AG04450 (cell line): Measurements from ENCODE around the gene GDF10. TPM values are rescaled to one million over a fixed set of nuclear protein-coding genes. Genes with fewer than 3 reads are reported as not detected.
A peak's percentile ranks its signal among the peaks of the same experiment; 100 is the strongest.

Source experiments
- CTCF ChIA-PET: fragments of 300-600, 350-600 bp; formaldehyde crosslinking; extraction: SDS; loops from one replicate; lab custom pipeline; 2022; ENCODE audit warnings: antibody characterized with exemption, inconsistent platforms; lab: Charles Lee
- POLR2A ChIA-PET: fragments of 350-600 bp; formaldehyde crosslinking; extraction: SDS; loops from one replicate; lab custom pipeline; 2021; ENCODE audit warnings: antibody characterized with exemption, inconsistent platforms; lab: Yijun Ruan, JAX
- DNase-seq: peaks from one replicate; pipeline ENCODE4 v3.0.0-alpha.2; 2011; ENCODE audit warnings: low read depth, low spot score
- H3K27ac ChIP-seq: one replicate; pipeline ENCODE4 v1.5.1; 2012; ENCODE audit warnings: low read depth, low read length, control low read depth
- H3K27me3 ChIP-seq: one replicate; pipeline ENCODE4 v1.6.0; 2012; ENCODE audit warnings: low read length; ENCODE audit not compliant: control insufficient read depth, insufficient read depth
- H3K4me3 ChIP-seq: 2 replicates; pipeline ENCODE4 v1.5.1; 2011; ENCODE audit warnings: mild to moderate bottlenecking, low read depth, low read length, control low read depth
- H3K9me3 ChIP-seq: 2 replicates; pipeline ENCODE4 v1.5.1; 2012; ENCODE audit warnings: low read length; ENCODE audit not compliant: control insufficient read depth, insufficient read depth
- CTCF ChIP-seq: IDR thresholded peaks from 2 replicates; pipeline ENCODE4 v1.5.1; 2011; ENCODE audit warnings: low read depth, low read length, control low read depth, inconsistent platforms
- polyA plus RNA-seq: library from polyadenylated mRNA; depleted of rRNA; stranded (reverse); fragments of >200 nt; gene quantifications from 2 replicates; pipeline ENCODE4 v1.2.3, GENCODE V29; 2011

The GDF10 gene
- polyA plus RNA-seq, 1 experiment, result 0.14 TPM

- POLR2A ChIA-PET, result interaction anchor here (0.6 kb wide), 1 partner anchor 264 kb away, joined by 3 read pairs; no protein-coding TSS in a partner anchor
- no peak overlapping the region for H3K27ac ChIP-seq
- TF ChIP-seq CTCF, result peak; percentile 96
- peak; percentile 43 for DNase-seq
- H3K27me3 ChIP-seq, result peaks cover 13% of the 10 kb centered on the region
- no peak overlapping the region for H3K4me3 ChIP-seq
- no peaks in the 10 kb centered on the region for H3K9me3 ChIP-seq
- CTCF ChIA-PET, result interaction anchor here (0.6 to 7.6 kb wide), 28 partner anchors 9 to 318 kb away, joined by 3 to 167 read pairs (median 4); partner anchors contain the start of gene GDF10
Measured at GRCh38 chr10:47311932-47312662, 12.1 kb downstream of the GDF10 start.

GRCh38 chr10:47312663-47312995 is 12.6 kb downstream of the GDF10 start:
- POLR2A ChIA-PET, result no interaction called here

GRCh38 chr10:47314416-47314970 is 14.5 kb downstream of the GDF10 start:
- no peak for TF ChIP-seq CTCF
- DNase-seq, result no peak
- Histone ChIP-seq H3K27me3 (peaks cover 7% of the 10 kb centered on the region), H3K4me3 (no peak overlapping the region), H3K27ac (no peak overlapping the region), H3K9me3 (no peaks in the 10 kb centered on the region)
- CTCF ChIA-PET, result interaction anchor here (1.6 to 7.6 kb wide), 4 partner anchors 268 to 321 kb away, joined by 6 to 167 read pairs (median 70); no protein-coding TSS in a partner anchor
- POLR2A ChIA-PET, result no interaction called here

More at GRCh38 chr10:47312663-47312995, 12.6 kb downstream of the GDF10 start:
- Histone ChIP-seq H3K4me3 (no peak overlapping the region), H3K27ac (no peak overlapping the region), H3K27me3 (peaks cover 10% of the 10 kb centered on the region), H3K9me3 (no peaks in the 10 kb centered on the region)
- CTCF ChIA-PET, result interaction anchor here (1.1 to 7.6 kb wide), 13 partner anchors 9 to 319 kb away, joined by 3 to 167 read pairs (median 9); no protein-coding TSS in a partner anchor
- no peak for DNase-seq
- no peak for TF ChIP-seq CTCF

- no peak for TF ChIP-seq CTCF
- H3K9me3 ChIP-seq, result no peaks in the 10 kb centered on the region
- no peak for DNase-seq
- no peak overlapping the region for H3K27ac ChIP-seq
- CTCF ChIA-PET, result interaction anchor here (7.6 kb wide), 1 partner anchor 269 kb away, joined by 167 read pairs; no protein-coding TSS in a partner anchor
- no peak overlapping the region for H3K4me3 ChIP-seq
- POLR2A ChIA-PET, result no interaction called here
- peaks cover 12% of the 10 kb centered on the region for H3K27me3 ChIP-seq
Measured at GRCh38 chr10:47315421-47315820, 15.4 kb downstream of the GDF10 start.

GRCh38 chr10:47316131-47316530 is 16.1 kb downstream of the GDF10 start:
- ChIA-PET CTCF (interaction anchor here (0.8 kb wide), 1 partner anchor 269 kb away, joined by 3 read pairs; no protein-coding TSS in a partner anchor), POLR2A (no interaction called here)
- DNase-seq, result no peak

More at GRCh38 chr10:47316131-47316530, 16.1 kb downstream of the GDF10 start:
- Histone ChIP-seq H3K4me3 (no peak overlapping the region), H3K27ac (no peak overlapping the region), H3K9me3 (no peaks in the 10 kb centered on the region), H3K27me3 (peaks cover 18% of the 10 kb centered on the region)
- no peak for TF ChIP-seq CTCF
